ENCODE data around the gene INTS13. TPM values are rescaled to one million over a fixed set of nuclear protein-coding genes. Genes with fewer than 3 reads are reported as not detected.
"Not testable (repeated sequence)": the region's sequence is repeated elsewhere in the genome, so short reads cannot be mapped to it uniquely, and the experiment has no call there.

INTS13 gene
- total RNA-seq, 1 donor from 2014 or later: 14.1 TPM

- intact Hi-C loops (cut with DNase I): no loop called here
- no peaks in the 10 kb centered on the region for H3K9me3 ChIP-seq
- H3K4me1 ChIP-seq: no peaks in the 10 kb centered on the region
- H3K36me3 ChIP-seq: peaks cover 76% of the 10 kb centered on the region
- ATAC-seq (no peak), DNase-seq (no peak)
- H3K27ac ChIP-seq: no peak overlapping the region
- H3K4me3 ChIP-seq: no peak overlapping the region
- H3K27me3 ChIP-seq (ENCODE audit: low read depth): no peaks in the 10 kb centered on the region
- TF ChIP-seq CTCF (IDR thresholded peaks at IDR 0.05): no peak
Observed at GRCh38 chr12:26971963-26972362, 34.2 kb upstream of the INTS13 start.

- H3K27me3 ChIP-seq (ENCODE audit: low read depth): no peaks in the 10 kb centered on the region
- no peak overlapping the region for H3K4me3 ChIP-seq
- peaks cover 76% of the 10 kb centered on the region for H3K36me3 ChIP-seq
- intact Hi-C loops (cut with DNase I): no loop called here
- no peak overlapping the region for H3K27ac ChIP-seq
- DNase-seq (no peak), ATAC-seq (no peak)
- H3K9me3 ChIP-seq: no peaks in the 10 kb centered on the region
- TF ChIP-seq CTCF (IDR thresholded peaks at IDR 0.05): no peak
- no peaks in the 10 kb centered on the region for H3K4me1 ChIP-seq
Observed at GRCh38 chr12:26970136-26970535, 32.4 kb upstream of the INTS13 start.

GRCh38 chr12:26966842-26967241 is 29.1 kb upstream of the INTS13 start:
- ATAC-seq: no peak
- no peaks in the 10 kb centered on the region for H3K9me3 ChIP-seq
- no peak for TF ChIP-seq CTCF (IDR thresholded peaks at IDR 0.05)
- H3K4me3 ChIP-seq: no peak overlapping the region
- DNase-seq: no peak
- no peak overlapping the region for H3K27ac ChIP-seq
- H3K36me3 ChIP-seq: peaks cover 77% of the 10 kb centered on the region
- H3K4me1 ChIP-seq: no peaks in the 10 kb centered on the region
- no peaks in the 10 kb centered on the region for H3K27me3 ChIP-seq (ENCODE audit: low read depth)
- intact Hi-C loops (cut with DNase I): no loop called here

- Histone ChIP-seq H3K9me3 (no peaks in the 10 kb centered on the region), H3K27ac (no peak overlapping the region), H3K4me3 (no peak overlapping the region), H3K27me3 (ENCODE audit: low read depth) (no peaks in the 10 kb centered on the region), H3K36me3 (peaks cover 85% of the 10 kb centered on the region), H3K4me1 (no peaks in the 10 kb centered on the region)
- no peak for DNase-seq
- ATAC-seq: no peak
- TF ChIP-seq CTCF (IDR thresholded peaks at IDR 0.05): no peak
- intact Hi-C loops (cut with DNase I): no loop called here
Observed at GRCh38 chr12:26963413-26963812, 25.6 kb upstream of the INTS13 start.

- intact Hi-C loops (cut with DNase I): no loop called here
- ATAC-seq: no peak
- peaks cover 91% of the 10 kb centered on the region for H3K36me3 ChIP-seq
Observed at GRCh38 chr12:26961803-26962202, 24.0 kb upstream of the INTS13 start.

GRCh38 chr12:26961391-26961790 is 23.6 kb upstream of the INTS13 start:
- ATAC-seq; H3K4me1 ChIP-seq; H3K27ac ChIP-seq; H3K4me3 ChIP-seq; intact Hi-C loops (cut with DNase I); DNase-seq; H3K27me3 ChIP-seq (ENCODE audit: low read depth); H3K9me3 ChIP-seq: not testable (repeated sequence)
- H3K36me3 ChIP-seq: peaks cover 91% of the 10 kb centered on the region

More at GRCh38 chr12:26961803-26962202, 24.0 kb upstream of the INTS13 start:
- Histone ChIP-seq H3K9me3 (no peaks in the 10 kb centered on the region), H3K4me1 (no peaks in the 10 kb centered on the region), H3K27me3 (ENCODE audit: low read depth) (no peaks in the 10 kb centered on the region), H3K27ac (no peak overlapping the region), H3K4me3 (no peak overlapping the region)
- no peak for DNase-seq
- TF ChIP-seq CTCF (IDR thresholded peaks at IDR 0.05): no peak

Measured in lower lobe of right lung (tissue), 2 donors.